GM18508 (cell line): ENCODE results near the gene TNK2.
"Not testable (repeated sequence)": the region's sequence is repeated elsewhere in the genome, so short reads cannot be mapped to it uniquely, and the experiment has no call there.

ENCODE experiments used
- ATAC-seq: cut with Tn5 transposase; IDR thresholded peaks from one replicate; pipeline ENCODE4 v1.9.1; 2021; ENCODE audit warnings: moderate number of reproducible peaks; ENCODE audit not compliant: insufficient read depth, unreplicated experiment

The TNK2 gene

DNA sequence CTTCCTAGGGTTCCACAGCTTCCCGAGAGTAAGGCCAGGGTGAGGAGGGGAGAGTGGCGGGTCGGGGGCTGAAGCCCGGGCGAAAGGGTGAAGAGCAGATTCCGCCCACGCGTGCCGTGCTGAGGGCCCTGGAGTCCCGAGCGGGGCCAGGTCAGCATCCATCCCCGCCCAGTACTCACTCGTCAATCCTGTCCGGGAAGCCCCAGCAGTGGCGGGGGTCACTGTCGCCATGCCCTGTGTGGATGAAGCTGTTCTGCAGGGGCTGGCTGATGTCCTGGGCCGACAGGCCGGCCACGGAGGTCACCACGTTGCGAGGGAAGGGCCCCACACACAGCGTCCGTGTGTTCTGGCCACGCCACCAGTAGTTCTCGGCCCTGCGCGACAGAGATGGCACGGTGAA is 36.3 kb downstream of the TNK2 start:
- ATAC-seq: no peak

- ATAC-seq: not testable (repeated sequence)
These were observed 36.7 kb downstream of the TNK2 start for GRCh38 chr3:195871686-195872085.

- ATAC-seq: no peak
These were observed 37.4 kb downstream of the TNK2 start for GRCh38 chr3:195870937-195871336.

DNA sequence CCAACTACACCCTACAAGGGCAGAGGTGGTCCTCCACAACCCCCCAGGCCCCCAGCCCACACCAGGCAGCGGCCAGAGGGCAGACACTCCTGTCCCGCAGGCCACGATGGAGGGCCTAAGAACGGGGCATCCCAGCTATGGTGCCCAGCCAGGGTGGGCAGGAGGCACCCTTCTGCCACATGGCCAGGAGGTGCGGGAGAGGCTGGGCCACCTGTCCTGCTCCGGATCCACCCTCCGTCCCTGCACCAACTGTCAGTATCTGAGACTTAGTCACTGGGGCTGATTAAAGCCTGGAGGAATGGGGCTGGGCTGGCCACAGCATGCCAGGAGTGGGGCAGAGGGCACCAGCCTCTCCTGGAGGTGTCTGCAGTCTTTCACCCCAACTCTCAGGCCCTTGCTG is 37.9 kb downstream of the TNK2 start:
- no peak for ATAC-seq

GRCh38 chr3:195869413-195870001 is 38.8 kb downstream of the TNK2 start:
- no peak for ATAC-seq

- ATAC-seq: no peak
These were observed 39.4 kb downstream of the TNK2 start for GRCh38 chr3:195868866-195869412.

DNA sequence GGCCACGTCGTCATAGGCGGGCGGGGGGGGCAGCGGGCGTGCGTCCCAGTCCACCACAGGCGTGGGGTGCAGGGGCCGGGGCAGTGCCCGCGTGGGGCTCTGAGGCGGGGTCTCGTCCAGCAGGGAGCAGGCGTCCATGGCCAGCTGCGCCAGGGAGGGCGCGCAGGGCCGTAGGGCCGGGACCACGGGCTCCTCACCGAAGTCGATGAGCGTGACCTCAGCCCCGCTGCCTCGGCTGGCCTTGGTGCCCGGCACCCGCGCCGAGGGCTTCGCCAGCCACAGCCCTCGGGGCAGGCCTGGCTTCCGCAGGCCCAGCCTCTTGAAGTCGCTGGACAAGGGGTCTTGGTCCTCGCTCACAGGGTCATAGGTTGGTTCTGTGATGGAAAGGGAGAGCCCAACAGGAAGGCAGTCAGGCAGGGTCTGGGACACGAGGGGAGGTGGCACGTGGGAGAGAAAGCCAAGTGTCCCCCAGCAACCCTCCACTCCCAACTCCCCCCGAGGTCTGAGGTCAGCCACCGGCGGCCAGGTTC is 40.0 kb downstream of the TNK2 start:
- ATAC-seq: no peak

- no peak for ATAC-seq
These were observed 40.6 kb downstream of the TNK2 start for GRCh38 chr3:195867631-195868335.

DNA sequence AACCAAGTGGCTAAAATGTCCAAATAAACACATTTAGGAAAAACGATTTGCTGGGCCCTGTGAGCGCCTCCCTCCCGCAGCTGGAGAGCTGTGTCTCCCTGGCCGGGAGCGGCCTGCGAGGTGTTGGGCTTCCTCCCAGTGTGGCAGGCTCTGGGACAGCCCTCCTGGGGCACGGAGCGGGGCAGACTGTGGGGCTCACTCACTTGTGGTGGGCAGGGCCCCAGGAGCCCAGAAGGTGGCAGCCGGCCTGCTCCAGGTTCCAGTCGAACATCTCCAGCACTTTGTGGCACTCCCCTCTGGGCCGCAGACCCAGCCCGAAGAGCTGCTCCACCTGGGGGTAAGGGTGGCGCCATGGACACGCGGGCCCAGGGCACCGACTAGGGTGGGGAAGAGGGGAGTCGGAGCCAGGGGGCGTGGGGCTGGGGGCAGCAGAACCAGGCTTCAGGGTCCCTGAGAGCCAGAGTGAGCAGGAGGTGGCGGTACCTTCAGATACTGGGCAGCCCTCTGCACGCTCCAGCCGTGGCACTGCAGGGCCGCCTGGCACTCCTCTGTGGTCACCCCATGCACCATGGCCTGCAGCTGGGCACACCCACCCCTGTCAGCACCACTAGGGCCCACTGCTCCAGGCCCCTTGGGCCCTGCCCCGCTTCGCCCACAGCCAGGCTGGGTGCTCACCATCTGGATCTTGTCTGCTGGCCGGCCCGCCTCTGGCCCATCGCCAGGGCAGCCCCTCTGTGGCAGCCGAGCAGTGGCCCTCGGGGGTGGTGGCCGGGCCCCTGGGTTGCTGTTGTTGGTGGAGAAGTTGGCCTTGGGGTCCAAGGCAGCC is 41.5 kb downstream of the TNK2 start:
- ATAC-seq: no peak

- no peak for ATAC-seq
These were observed 42.6 kb downstream of the TNK2 start for GRCh38 chr3:195865752-195866151.

- no peak for ATAC-seq
These were observed 45.0 kb downstream of the TNK2 start for GRCh38 chr3:195863121-195864061.

GRCh38 chr3:195862318-195862717 is 46.0 kb downstream of the TNK2 start:
- ATAC-seq: not testable (repeated sequence)

DNA sequence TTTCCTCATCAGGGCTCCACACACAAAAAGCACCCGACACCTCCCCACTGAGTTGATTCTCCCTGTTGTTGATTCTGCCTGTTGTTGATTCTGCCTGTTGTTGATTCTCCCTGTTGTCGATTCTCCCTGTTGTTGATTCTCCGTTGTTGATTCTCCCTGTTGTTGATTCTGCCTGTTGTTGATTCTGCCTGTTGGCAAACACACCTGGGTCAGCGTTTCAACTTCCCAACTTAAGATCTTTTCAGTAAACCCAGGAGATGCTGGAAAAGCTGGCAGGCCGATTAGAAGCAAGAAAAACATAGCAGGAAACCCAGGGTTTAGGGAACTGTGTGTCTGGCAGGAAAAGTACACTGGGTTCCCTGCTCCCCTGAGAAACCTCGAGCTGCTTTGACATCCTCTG is 47.9 kb downstream of the TNK2 start:
- no peak for ATAC-seq

- no peak for ATAC-seq
These were observed 48.4 kb downstream of the TNK2 start for GRCh38 chr3:195859846-195860411.

- ATAC-seq: no peak
These were observed 49.1 kb downstream of the TNK2 start for GRCh38 chr3:195859061-195859845.

GRCh38 chr3:195856410-195857084 is 51.8 kb downstream of the TNK2 start:
- ATAC-seq: no peak

- no peak for ATAC-seq
These were observed 52.6 kb downstream of the TNK2 start for GRCh38 chr3:195855471-195856409.
